C4-2B (cell line): ENCODE data around the gene TOP3A.

Experiments
- CTCF ChIP-seq: fragments of 450-650 bp; conservative IDR thresholded peaks from 2 replicates; pipeline ENCODE4 v1.5.1; 2017; ENCODE audit warnings: mild to moderate bottlenecking
- ZFX ChIP-seq: fragments of 450-650 bp; IDR thresholded peaks from 2 replicates; pipeline ENCODE4 v1.6.1; 2017

- TF ChIP-seq CTCF (no peak), ZFX (no peak)
Observed at GRCh38 chr17:18252160-18252559, 62.6 kb downstream of the TOP3A start.
